ENCODE results near the gene MXD4.

DNA sequence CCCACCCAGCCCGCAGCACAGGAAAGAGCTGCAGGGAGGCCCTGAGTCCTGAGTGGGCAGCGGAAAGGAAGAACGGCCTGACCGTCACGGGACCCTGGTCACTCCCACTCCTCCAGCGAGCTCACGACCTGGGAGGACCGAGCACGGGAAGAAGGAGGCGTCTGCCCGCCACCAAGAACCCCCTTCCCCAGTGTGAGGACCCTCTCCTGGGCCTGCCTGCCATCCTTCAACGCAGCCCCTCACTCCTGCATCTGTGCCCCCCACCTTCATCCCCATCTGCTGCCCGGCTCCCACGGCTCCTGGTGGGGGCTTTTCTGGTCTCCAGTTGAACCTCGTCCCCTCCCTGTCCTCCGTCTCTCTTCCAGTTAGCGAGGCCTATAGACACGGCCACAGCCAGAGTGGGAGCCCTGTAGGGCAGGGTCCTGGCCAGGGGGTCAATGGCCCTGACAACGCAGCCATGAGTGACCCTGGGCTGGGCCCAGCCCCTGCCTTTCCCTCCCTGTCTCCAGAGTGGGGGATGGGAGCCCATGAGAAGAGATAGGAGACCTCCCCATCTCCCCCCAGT is 41.3 kb upstream of the MXD4 start:
- no peak for TF ChIP-seq CTCF (conservative IDR thresholded peaks at IDR 0.05; ENCODE audit: low read depth in 2 of 2)
- TF ChIP-seq EZH2 (IDR thresholded peaks at IDR 0.05; ENCODE audit: low read depth, unreplicated experiment): no peak
- no peak for TF ChIP-seq REST (IDR thresholded peaks at IDR 0.05; ENCODE audit: unreplicated experiment)
- TF ChIP-seq CREB1 (CRISPR knock-in tag; IDR thresholded peaks at IDR 0.05; ENCODE audit: low read depth): no peak
- TF ChIP-seq POLR2AphosphoS5 (IDR thresholded peaks at IDR 0.05; ENCODE audit: low read depth): no peak
- no peak for TF ChIP-seq EZH2phosphoT487 (IDR thresholded peaks at IDR 0.05; ENCODE audit: unreplicated experiment)
- no peak for TF ChIP-seq ZNF114 (CRISPR knock-in tag; IDR thresholded peaks at IDR 0.05)
- no peak for TF ChIP-seq STAT1 (IDR thresholded peaks at IDR 0.05; ENCODE audit: unreplicated experiment)
- TF ChIP-seq JUNB (IDR thresholded peaks at IDR 0.05; ENCODE audit: unreplicated experiment): no peak
- no peak for TF ChIP-seq ZNF331 (CRISPR knock-in tag; IDR thresholded peaks at IDR 0.05; ENCODE audit: low read depth)
